GM21381 (cell line): ENCODE data around the gene TMC2.
A peak's percentile ranks its signal among the peaks of the same experiment; 100 is the strongest.
"Not testable (repeated sequence)": the region's sequence is repeated elsewhere in the genome, so short reads cannot be mapped to it uniquely, and the experiment has no call there.

Source experiments
- ATAC-seq: cut with Tn5 transposase; IDR thresholded peaks from one replicate; pipeline ENCODE4 v1.9.1; 2021; ENCODE audit warnings: mild to moderate bottlenecking, moderate library complexity; ENCODE audit not compliant: unreplicated experiment

The TMC2 gene, protein sequence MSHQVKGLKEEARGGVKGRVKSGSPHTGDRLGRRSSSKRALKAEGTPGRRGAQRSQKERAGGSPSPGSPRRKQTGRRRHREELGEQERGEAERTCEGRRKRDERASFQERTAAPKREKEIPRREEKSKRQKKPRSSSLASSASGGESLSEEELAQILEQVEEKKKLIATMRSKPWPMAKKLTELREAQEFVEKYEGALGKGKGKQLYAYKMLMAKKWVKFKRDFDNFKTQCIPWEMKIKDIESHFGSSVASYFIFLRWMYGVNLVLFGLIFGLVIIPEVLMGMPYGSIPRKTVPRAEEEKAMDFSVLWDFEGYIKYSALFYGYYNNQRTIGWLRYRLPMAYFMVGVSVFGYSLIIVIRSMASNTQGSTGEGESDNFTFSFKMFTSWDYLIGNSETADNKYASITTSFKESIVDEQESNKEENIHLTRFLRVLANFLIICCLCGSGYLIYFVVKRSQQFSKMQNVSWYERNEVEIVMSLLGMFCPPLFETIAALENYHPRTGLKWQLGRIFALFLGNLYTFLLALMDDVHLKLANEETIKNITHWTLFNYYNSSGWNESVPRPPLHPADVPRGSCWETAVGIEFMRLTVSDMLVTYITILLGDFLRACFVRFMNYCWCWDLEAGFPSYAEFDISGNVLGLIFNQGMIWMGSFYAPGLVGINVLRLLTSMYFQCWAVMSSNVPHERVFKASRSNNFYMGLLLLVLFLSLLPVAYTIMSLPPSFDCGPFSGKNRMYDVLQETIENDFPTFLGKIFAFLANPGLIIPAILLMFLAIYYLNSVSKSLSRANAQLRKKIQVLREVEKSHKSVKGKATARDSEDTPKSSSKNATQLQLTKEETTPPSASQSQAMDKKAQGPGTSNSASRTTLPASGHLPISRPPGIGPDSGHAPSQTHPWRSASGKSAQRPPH

DNA sequence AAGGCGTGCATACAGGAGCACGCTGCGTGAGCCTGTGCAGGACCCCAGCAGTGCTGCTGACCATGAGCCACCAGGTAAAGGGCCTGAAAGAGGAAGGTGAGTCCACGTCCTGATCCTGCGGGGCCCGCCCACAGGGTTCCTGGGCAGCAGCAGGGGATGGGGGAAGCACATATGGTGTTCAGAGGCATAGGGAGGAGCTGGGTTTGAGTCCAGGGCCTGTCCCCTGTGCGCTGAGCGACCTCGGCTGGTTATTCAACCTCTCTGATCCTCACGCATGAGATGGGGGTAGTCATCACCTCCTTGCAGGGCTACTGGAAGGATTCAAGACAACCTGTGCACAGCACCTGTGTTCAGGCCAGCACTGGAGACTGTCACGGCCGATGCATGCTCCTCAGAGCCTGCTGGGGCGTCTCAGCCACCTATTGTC is at the start of gene TMC2:
TSS of gene TMC2 (plus strand) at position 14 of the 427 bp plus-strand sequence. CDS start at position 63, 49 bp downstream.
- no peak for ATAC-seq

DNA sequence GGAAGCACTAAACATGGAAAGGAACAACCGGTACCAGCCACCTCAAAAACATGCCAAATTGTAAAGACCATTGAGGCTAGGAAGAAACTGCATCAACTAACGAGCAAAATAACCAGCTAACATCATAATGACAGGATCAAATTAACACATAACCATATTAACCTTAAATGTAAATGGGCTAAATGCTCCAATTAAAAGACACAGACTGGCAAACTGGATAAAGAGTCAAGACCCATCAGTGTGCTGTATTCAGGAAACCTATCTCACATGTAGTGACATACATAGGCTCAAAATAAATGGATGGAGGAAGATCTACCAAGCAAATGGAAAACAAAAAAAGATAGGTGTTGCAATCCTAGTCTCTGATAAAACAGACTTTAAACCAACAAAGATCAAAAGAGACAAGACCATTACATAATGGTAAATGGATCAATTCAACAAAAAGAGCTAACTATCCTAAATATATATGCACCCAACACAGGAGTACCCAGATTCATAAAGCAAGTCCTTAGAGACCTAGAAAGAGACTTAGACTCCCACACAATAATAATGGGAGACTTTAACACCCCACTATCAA is 33.5 kb upstream of the TMC2 start:
- not testable (repeated sequence) for ATAC-seq

DNA sequence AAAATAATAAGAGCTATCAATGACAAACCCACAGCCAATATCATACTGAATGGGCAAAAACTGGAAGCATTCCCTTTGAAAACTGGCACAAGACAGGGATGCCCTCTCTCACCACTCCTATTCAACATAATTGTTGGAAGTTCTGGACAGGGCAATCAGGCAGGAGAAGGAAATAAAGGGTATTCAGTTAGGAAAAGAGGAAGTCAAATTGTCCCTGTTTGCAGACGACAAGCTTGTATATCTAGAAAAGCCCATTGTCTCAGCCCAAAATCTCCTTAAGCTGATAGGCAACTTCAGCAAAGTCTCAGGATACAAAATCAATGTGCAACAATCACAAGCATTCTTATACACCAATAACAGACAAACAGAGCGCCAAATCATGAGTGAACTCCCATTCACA is 31.6 kb upstream of the TMC2 start:
- ATAC-seq = not testable (repeated sequence)

DNA sequence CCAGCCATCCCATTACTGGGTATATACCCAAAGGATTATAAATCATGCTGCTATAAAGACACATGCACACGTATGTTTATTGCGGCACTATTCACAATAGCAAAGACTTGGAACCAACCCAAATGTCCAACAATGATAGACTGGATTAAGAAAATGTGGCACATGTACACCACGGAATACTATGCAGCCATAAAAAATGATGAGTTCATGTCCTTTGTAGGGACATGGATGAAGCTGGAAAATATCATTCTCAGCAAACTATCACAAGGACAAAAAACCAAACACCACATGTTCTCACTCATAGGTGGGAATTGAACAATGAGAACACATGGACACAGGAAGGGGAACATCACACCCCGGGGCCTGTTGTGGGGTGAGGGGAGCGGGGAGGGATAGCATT is 29.9 kb upstream of the TMC2 start:
- ATAC-seq = not testable (repeated sequence)

GRCh38 chr20:2507464-2507863 is 28.9 kb upstream of the TMC2 start:
- no peak for ATAC-seq

DNA sequence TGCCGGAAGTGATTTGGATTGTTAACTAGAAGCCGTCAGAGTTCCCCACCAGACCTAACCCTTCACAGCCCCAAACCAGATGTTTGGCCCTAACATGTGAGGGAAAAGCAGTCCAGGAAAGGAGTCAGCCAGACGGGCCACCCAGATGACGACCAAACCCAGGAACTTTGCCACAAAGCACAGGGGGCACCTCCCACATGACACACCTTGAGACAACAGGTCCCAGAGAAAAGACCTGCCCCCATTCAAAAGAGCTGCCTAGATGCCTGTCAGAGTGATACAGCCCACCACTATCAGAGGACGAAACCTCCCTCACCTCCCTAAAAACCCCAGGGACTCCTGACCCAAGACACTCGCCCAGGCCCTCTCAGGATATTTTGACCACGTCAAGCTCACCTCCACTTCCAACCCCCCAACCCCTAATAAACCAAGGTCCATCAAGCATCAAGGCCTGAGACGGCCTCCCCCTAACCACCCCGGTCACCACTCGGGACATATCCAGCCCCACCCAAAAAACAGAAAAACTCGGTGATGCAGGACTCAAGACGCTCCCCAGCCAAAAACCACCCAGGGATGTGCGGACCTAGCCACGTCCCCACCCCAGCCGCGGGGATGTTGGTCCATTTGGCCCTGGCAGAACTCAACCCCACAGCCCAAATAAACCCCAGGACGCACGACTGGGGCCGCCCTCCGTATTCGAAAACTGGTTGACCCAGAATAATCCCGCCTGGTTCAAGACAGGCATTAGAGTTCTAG is 28.3 kb upstream of the TMC2 start:
- peak; percentile 7 for ATAC-seq

DNA sequence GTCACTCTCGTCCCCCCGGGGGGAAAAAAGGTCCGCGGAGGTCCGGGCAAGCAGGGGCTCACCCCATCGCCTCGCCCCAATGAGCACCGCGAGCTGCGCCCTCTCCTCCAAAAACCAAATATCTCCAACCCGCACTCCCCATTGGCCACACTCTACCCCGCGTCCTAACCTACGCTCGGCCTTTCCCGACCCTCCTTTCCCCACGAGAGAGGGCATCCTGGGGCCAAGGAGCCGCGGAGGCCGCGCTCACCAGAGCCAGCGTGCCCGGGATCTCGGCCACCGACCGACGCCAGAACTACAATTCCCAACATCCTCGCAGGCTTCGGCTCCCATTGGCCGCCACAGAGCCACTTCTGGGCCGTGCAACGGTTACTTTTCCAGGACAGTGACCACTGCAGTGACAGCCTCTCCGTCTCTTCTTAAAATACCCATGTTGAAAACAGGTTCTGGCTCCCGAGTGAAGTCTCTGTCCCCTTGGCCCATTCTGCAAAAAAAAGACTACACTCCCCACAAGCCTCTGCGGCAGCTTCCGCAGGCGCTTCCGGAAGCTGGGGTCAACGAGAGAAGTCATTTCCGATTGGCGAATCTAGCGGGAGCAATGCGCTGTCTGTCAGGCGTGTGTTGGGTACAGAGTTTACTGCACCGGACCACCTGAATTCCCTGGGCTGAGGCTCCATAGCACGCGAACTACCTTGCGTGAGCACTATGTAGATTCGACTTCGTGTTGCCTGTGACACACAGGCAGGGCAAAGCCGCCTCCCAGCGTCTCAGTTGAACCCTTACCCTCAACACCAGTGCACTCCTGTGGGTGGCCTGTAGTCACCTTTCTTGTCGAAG is 27.5 kb upstream of the TMC2 start, which contains the start of gene ZNF343:
TSS of gene ZNF343 (minus strand) at position 285 of the 837 bp plus-strand sequence. CDS start 15,020 bp downstream, outside the sequence.
- peak; percentile 94 for ATAC-seq

DNA sequence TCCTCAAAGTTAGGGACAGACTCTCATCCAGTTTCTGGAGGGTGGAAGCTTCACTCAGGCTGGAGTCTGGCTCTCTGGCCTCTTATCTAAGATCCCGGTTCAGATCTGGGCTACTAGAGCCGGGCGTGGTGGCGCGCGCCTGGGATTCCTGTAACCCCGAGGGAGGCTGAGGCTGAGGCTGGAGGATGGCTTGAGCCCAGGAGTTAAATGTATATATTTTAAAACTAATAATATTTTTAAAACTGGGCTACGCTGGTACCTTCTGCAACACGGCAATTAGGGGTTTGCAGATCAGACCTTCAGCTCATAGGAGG is 26.9 kb upstream of the TMC2 start:
- ATAC-seq = no peak

GRCh38 chr20:2509794-2510193 is 26.6 kb upstream of the TMC2 start:
- ATAC-seq = no peak

DNA sequence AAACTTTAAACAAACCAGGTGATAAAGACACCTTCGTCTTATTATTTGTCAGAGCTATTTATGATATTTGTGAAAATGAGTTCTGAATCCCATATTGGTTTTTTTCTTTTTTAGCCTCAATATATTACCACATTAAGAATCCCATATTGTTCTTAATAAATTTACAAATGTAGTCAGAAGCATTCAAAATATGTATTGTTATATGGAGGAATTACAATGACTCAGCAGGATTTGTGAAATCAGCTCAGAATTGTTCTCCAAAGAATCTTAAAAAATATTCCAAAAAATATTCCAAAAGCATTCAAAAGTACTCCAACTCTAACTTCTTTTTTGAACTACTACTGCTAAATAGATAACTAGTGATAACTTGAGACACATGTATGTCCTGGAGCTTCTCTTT is 21.2 kb upstream of the TMC2 start:
- ATAC-seq = no peak

GRCh38 chr20:2516399-2516798 is 20.0 kb upstream of the TMC2 start:
- no peak for ATAC-seq

DNA sequence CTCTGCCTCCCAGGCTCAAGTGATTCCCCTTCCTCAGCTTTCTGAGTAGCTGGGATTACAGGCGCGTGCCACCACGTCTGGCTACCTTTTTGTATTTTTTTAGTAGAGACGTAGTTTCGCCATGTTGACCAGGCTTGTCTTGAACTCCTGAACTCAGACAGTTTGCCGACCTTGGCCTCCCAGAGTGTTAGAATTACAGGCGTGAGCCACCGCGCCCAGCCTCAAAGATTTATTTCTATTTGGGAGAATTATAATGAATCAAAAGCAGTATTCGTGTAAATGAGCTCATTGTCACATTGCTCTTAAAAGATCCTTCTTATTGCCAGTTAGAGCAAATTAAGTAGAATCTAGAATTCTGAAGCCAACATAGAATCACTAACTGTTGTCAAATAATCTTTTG is 18.3 kb upstream of the TMC2 start:
- no peak for ATAC-seq

- no peak for ATAC-seq
These were observed 17.8 kb upstream of the TMC2 start for GRCh38 chr20:2518558-2518957.

- no peak for ATAC-seq
These were observed 17.1 kb upstream of the TMC2 start for GRCh38 chr20:2519115-2519809.

GRCh38 chr20:2520617-2521016 is 15.8 kb upstream of the TMC2 start:
- no peak for ATAC-seq

DNA sequence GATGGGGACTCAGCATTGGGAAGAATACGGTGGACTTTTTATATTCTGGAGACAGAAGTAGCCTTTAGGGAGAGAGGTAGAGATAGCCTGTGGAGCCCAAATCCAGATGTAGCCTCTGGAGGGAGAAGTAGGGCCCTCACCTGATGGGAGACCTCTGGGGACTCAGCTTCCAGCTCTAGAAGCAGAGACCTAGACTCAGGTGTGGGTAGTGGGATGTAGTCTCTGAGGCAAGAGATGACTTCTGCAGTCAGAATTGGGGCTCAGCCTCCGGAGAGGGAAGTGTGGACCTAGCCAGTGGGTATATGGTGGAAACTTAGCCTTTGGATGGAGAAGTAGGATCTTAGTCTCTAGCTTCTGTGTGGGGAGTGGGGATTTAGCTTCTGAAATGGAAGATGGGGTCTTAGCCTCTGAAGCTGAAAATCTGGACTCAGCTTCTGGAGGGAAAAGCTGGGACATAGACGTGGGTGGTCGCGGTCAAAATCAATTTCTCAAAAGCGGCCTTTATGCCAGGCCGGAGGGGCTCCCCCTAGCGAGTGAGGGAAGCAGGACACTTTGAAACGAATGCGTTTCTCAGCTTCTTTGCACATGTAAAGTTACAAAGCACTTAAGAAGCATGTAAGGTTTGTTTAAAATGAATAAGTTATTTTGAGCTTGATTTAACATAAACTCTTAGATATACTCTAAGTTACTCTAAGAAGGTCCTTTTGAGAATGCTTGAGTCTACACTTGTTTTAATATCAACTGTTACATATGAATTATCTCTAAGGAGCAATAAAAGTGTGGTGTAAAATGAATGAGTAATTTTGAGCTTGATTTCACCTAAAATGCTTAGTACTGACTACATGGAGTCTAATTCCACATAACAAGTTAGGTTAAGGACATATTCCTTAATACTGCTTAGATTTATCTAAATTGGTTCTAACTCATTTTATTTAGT is 14.7 kb upstream of the TMC2 start:
- ATAC-seq = no peak

GRCh38 chr20:2522826-2523429 is 13.4 kb upstream of the TMC2 start:
- not testable (repeated sequence) for ATAC-seq
